ENCODE data around the gene TASL. TPM values are rescaled to one million over a fixed set of nuclear protein-coding genes. Genes with fewer than 3 reads are reported as not detected.

The TASL gene
- total RNA-seq, 2 experiments from 2014 or later = 0.41 to 0.75 TPM

DNA sequence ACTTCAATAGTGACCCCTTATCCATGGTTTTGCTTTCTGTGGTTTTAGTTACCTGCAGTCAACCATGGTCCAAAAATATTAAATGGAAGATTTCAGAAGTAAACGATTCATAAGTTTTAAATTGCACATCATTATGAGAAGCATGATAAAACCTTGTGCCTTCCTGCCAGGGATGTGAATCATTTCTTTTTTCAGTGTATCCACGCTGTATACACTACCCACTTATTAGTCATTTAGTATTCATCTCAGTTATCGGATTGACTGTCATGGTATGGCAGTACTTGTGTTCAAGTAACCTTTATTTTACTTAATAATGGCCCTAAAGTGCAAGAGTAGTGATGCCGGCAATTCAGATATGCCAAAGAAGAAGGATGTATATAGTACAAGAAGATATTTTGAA lies 37.7 kb upstream of the TASL start:
- DNase-seq = no peak
- intact Hi-C loops (cut with DNase I, micrococcal nuclease) = no loop called here
- H3K27ac ChIP-seq (ENCODE audit: low read depth in 1 of 2, low read length in 2 of 2) = no peak overlapping the region
- no peaks in the 10 kb centered on the region for H3K4me1 ChIP-seq (ENCODE audit: insufficient read depth, low read length)
- H3K4me3 Mint-ChIP-seq = no peak overlapping the region
- no peak for ATAC-seq (ENCODE audit: poor library complexity)
- no peak for TF ChIP-seq CTCF (IDR thresholded peaks at IDR 0.05)
- H3K36me3 Mint-ChIP-seq (ENCODE audit: low read depth) = no peaks in the 10 kb centered on the region
- CTCF ChIA-PET = no interaction called here
- H3K9me3 ChIP-seq (ENCODE audit: control insufficient read depth in 1 of 2, insufficient read depth in 1 of 2, low read length in 2 of 2) = no peaks in the 10 kb centered on the region
- no peaks in the 10 kb centered on the region for H3K36me3 ChIP-seq (ENCODE audit: insufficient read depth, low read length)
- H3K27ac Mint-ChIP-seq = no peak overlapping the region
- no peaks in the 10 kb centered on the region for H3K9me3 Mint-ChIP-seq
- H3K27me3 ChIP-seq (ENCODE audit: control insufficient read depth in 1 of 2, insufficient read depth in 2 of 2, low read length in 2 of 2) = no peaks in the 10 kb centered on the region
- H3K4me3 ChIP-seq (ENCODE audit: low read length) = no peak overlapping the region
- POLR2A ChIA-PET = no interaction called here
- no peaks in the 10 kb centered on the region for H3K4me1 Mint-ChIP-seq (ENCODE audit: low read depth)
- no peaks in the 10 kb centered on the region for H3K27me3 Mint-ChIP-seq

- Histone ChIP-seq H3K4me3 (ENCODE audit: low read length) (no peak overlapping the region), H3K9me3 (ENCODE audit: control insufficient read depth in 1 of 2, insufficient read depth in 1 of 2, low read length in 2 of 2) (no peaks in the 10 kb centered on the region), H3K27ac (ENCODE audit: low read depth in 1 of 2, low read length in 2 of 2) (no peak overlapping the region), H3K36me3 (ENCODE audit: insufficient read depth, low read length) (no peaks in the 10 kb centered on the region), H3K27me3 (ENCODE audit: control insufficient read depth in 1 of 2, insufficient read depth in 2 of 2, low read length in 2 of 2) (no peaks in the 10 kb centered on the region), H3K4me1 (ENCODE audit: insufficient read depth, low read length) (no peaks in the 10 kb centered on the region)
- no peak for TF ChIP-seq CTCF (IDR thresholded peaks at IDR 0.05)
- H3K4me3 Mint-ChIP-seq = no peak overlapping the region
- ChIA-PET POLR2A (no interaction called here), CTCF (no interaction called here)
- intact Hi-C loops (cut with DNase I, micrococcal nuclease) = no loop called here
- H3K27me3 Mint-ChIP-seq = no peaks in the 10 kb centered on the region
- no peaks in the 10 kb centered on the region for H3K4me1 Mint-ChIP-seq (ENCODE audit: low read depth)
- H3K9me3 Mint-ChIP-seq = no peaks in the 10 kb centered on the region
- H3K36me3 Mint-ChIP-seq (ENCODE audit: low read depth) = no peaks in the 10 kb centered on the region
- H3K27ac Mint-ChIP-seq = no peak overlapping the region
- peak in 2 of 14 experiments; percentile 21 to 31 for DNase-seq
- no peak for ATAC-seq (ENCODE audit: poor library complexity)
These were observed 36.2 kb upstream of the TASL start for GRCh38 chrX:30613721-30614120.

DNA sequence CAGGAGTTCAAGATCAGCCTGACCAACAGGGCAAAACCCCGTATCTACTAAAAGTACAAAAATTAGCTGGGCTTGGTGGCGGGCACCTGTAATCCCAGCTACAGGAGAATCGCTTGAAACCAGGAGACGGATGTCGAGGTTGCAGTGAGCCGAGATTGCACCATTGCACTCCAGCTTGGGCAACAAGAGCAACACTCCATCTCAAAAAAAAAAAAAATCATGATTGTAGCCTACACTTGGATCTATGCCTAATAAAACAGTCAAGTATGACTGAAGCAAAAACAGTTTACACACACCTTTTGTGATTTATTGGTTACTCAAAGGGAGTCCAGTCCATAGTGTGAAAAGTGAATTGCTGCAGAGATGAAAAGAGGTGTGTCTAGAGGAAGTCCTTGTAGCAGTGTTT lies 34.7 kb upstream of the TASL start:
- CTCF ChIA-PET = no interaction called here
- no peaks in the 10 kb centered on the region for H3K27me3 ChIP-seq (ENCODE audit: control insufficient read depth in 1 of 2, insufficient read depth in 2 of 2, low read length in 2 of 2)
- H3K36me3 Mint-ChIP-seq (ENCODE audit: low read depth) = no peaks in the 10 kb centered on the region
- H3K4me1 Mint-ChIP-seq (ENCODE audit: low read depth) = no peaks in the 10 kb centered on the region
- POLR2A ChIA-PET = no interaction called here
- TF ChIP-seq CTCF (IDR thresholded peaks at IDR 0.05) = no peak
- intact Hi-C loops (cut with DNase I, micrococcal nuclease) = no loop called here
- no peak overlapping the region for H3K27ac Mint-ChIP-seq
- no peaks in the 10 kb centered on the region for H3K9me3 ChIP-seq (ENCODE audit: control insufficient read depth in 1 of 2, insufficient read depth in 1 of 2, low read length in 2 of 2)
- H3K9me3 Mint-ChIP-seq = no peaks in the 10 kb centered on the region
- no peak overlapping the region for H3K4me3 Mint-ChIP-seq
- H3K27me3 Mint-ChIP-seq = no peaks in the 10 kb centered on the region
- H3K36me3 ChIP-seq (ENCODE audit: insufficient read depth, low read length) = no peaks in the 10 kb centered on the region
- no peak for DNase-seq
- no peaks in the 10 kb centered on the region for H3K4me1 ChIP-seq (ENCODE audit: insufficient read depth, low read length)
- H3K4me3 ChIP-seq (ENCODE audit: low read length) = no peak overlapping the region
- ATAC-seq (ENCODE audit: poor library complexity) = no peak
- H3K27ac ChIP-seq (ENCODE audit: low read depth in 1 of 2, low read length in 2 of 2) = no peak overlapping the region
